Measurements from ENCODE around the gene UBE2S.

GRCh38 chr19:55398200-55398925 lies 9.2 kb downstream of the UBE2S start:
- no peak for TF ChIP-seq RAD21 (IDR thresholded peaks at IDR 0.05; ENCODE audit: low read depth)
- no peak for TF ChIP-seq EP300 (IDR thresholded peaks at IDR 0.05; ENCODE audit: borderline replicate concordance)
- no peak for TF ChIP-seq MAX (IDR thresholded peaks at IDR 0.05)
- no peak for TF ChIP-seq TEAD4 (IDR thresholded peaks at IDR 0.05)
- TF ChIP-seq TCF12 (IDR thresholded peaks at IDR 0.05; ENCODE audit: low read depth): no peak
- no peak for TF ChIP-seq CREB1 (IDR thresholded peaks at IDR 0.05; ENCODE audit: low read depth)
- no peak for TF ChIP-seq TAF1 (IDR thresholded peaks at IDR 0.05; ENCODE audit: low read depth)

All from Ishikawa (cell line).